ENCODE measurements around the gene PARVA. TPM values are rescaled to one million over a fixed set of nuclear protein-coding genes. Genes with fewer than 3 reads are reported as not detected.

The PARVA gene
- polyA plus RNA-seq, 3 donors = not detected

DNA sequence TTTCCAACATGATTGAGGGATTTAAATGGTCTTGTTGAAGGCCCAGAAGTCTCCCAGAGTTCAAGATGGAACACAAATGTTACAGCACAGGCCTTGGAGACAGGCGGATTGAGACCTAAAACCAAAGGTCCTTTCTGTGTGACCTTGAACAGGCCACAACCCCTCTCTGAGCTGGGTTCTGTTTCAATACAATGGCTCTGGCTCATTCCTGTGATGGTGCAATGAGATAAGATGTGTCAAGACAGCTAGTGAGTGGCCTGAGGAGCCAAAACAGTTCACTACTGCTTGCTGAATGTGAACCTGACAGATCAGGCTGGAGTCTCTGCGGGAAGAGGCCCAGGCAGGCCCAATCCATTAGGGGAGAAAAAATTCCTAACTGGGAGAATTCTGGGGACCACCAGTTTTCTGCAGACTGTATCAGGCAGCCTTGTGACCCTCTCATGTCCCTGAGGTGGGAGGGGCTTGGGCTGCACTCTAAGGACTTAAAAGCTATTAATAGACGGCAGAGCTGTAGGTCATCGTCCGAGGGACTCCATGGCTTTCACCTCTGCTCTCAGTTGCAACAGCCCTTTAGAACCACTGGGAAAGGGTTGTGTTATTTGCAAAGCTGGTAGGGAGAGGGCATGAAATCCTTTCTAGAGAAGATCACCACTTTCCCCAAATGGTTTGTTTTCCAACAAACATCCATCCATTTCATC, 170.7 kb downstream of the PARVA start:
- WGBS (ENCODE audit: insufficient coverage) = 86% methylated on average over 2 of the region's 5 CpGs
- Mint-ChIP-seq H3K4me3 (no peak overlapping the region), H3K36me3 (no peaks in the 10 kb centered on the region), H3K27me3 (ENCODE audit: low read depth in 3 of 3) (peaks cover 0 to 3% (median 0%) of the 10 kb centered on the region in 3 donors), H3K27ac (peak overlapping the region in 1 of 7 donors; percentile 26), H3K9me3 (peaks cover 0 to 7% (median 2%) of the 10 kb centered on the region in 7 donors), H3K4me1 (no peaks in the 10 kb centered on the region)
- TF ChIP-seq CTCF (IDR thresholded peaks at IDR 0.05) = no peak
- no peak overlapping the region for H3K9ac ChIP-seq (ENCODE audit: insufficient read depth, low read length, poor library complexity, severe bottlenecking)
- H3K4me2 ChIP-seq (replicated peaks; ENCODE audit: extremely low read depth, low read length, poor library complexity, severe bottlenecking) = no peak overlapping the region
- H3K9me3 ChIP-seq (replicated peaks in 1 of 2; ENCODE audit: control insufficient read depth in 1 of 2, insufficient read depth in 1 of 2, low read length in 2 of 2) = no peaks in the 10 kb centered on the region
- H4K20me1 ChIP-seq (ENCODE audit: insufficient read depth, low read length) = no peaks in the 10 kb centered on the region
- H3K4me3 ChIP-seq (replicated peaks in 1 of 3; ENCODE audit: low read depth in 2 of 3, low read length in 3 of 3) = no peak overlapping the region
- no peak overlapping the region for H2AFZ ChIP-seq (ENCODE audit: insufficient read depth, low read depth, low read length, poor library complexity, severe bottlenecking)
- no peak overlapping the region for H3K27ac ChIP-seq (ENCODE audit: low read depth in 1 of 2, low read length in 2 of 2)
- DNase-seq = no peak
- no peaks in the 10 kb centered on the region for H3K36me3 ChIP-seq (replicated peaks in 1 of 2; ENCODE audit: control insufficient read depth in 1 of 2, insufficient read depth in 2 of 2, low read length in 2 of 2)
- H3K4me1 ChIP-seq (ENCODE audit: control insufficient read depth in 1 of 2, insufficient read depth in 2 of 2, low read length in 2 of 2) = no peaks in the 10 kb centered on the region
- no peaks in the 10 kb centered on the region for H3K79me2 ChIP-seq (ENCODE audit: insufficient read depth, low read length)
- no peaks in the 10 kb centered on the region for H3K27me3 ChIP-seq (ENCODE audit: control insufficient read depth in 2 of 2, insufficient read depth in 2 of 2, low read length in 2 of 2)
- intact Hi-C loops (cut with micrococcal nuclease) = no loop called here

DNA sequence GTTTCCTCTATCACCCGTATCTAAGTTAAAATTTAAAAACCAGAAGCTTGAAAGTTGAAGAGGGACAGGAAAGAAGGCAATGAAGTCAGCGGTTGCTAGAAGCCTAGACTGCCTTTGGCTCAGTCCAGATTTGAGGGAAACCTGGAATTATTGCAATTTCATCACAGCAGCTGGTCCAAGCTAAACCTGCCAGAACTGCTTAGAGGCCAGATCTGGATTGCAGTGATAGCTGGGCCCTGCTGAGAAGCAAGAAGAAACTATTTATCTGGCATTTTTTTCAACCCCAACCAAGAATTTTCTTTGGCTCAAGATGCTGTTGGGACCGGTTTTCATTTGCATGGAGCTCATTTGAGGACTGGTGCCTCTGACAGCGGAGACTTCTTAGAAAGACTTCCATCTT, 175.3 kb downstream of the PARVA start:
- intact Hi-C loops (cut with micrococcal nuclease) = no loop called here
- no peak overlapping the region for H3K4me3 Mint-ChIP-seq
- Histone ChIP-seq H3K9ac (ENCODE audit: insufficient read depth, low read length, poor library complexity, severe bottlenecking) (no peak overlapping the region), H3K27me3 (ENCODE audit: control insufficient read depth in 2 of 2, insufficient read depth in 2 of 2, low read length in 2 of 2) (no peaks in the 10 kb centered on the region), H3K4me2 (replicated peaks; ENCODE audit: extremely low read depth, low read length, poor library complexity, severe bottlenecking) (no peak overlapping the region), H2AFZ (ENCODE audit: insufficient read depth, low read depth, low read length, poor library complexity, severe bottlenecking) (no peak overlapping the region), H3K79me2 (ENCODE audit: insufficient read depth, low read length) (no peaks in the 10 kb centered on the region), H3K27ac (ENCODE audit: low read depth in 1 of 2, low read length in 2 of 2) (no peak overlapping the region), H3K36me3 (replicated peaks in 1 of 2; ENCODE audit: control insufficient read depth in 1 of 2, insufficient read depth in 2 of 2, low read length in 2 of 2) (no peaks in the 10 kb centered on the region), H3K9me3 (replicated peaks in 1 of 2; ENCODE audit: control insufficient read depth in 1 of 2, insufficient read depth in 1 of 2, low read length in 2 of 2) (no peaks in the 10 kb centered on the region), H4K20me1 (ENCODE audit: insufficient read depth, low read length) (no peaks in the 10 kb centered on the region), H3K4me1 (ENCODE audit: control insufficient read depth in 1 of 2, insufficient read depth in 2 of 2, low read length in 2 of 2) (no peaks in the 10 kb centered on the region), H3K4me3 (replicated peaks in 1 of 3; ENCODE audit: low read depth in 2 of 3, low read length in 3 of 3) (no peak overlapping the region)
- WGBS (ENCODE audit: insufficient coverage) = 100% methylated on average over 3 of the region's 4 CpGs
- H3K36me3 Mint-ChIP-seq = no peaks in the 10 kb centered on the region
- DNase-seq = no peak
- no peaks in the 10 kb centered on the region for H3K4me1 Mint-ChIP-seq
- H3K9me3 Mint-ChIP-seq = peaks cover 0 to 10% (median 2%) of the 10 kb centered on the region in 7 donors
- H3K27ac Mint-ChIP-seq = no peak overlapping the region
- no peak for TF ChIP-seq CTCF (IDR thresholded peaks at IDR 0.05)
- H3K27me3 Mint-ChIP-seq (ENCODE audit: low read depth in 3 of 3) = peaks cover 0 to 4% (median 0%) of the 10 kb centered on the region in 3 donors
